Endothelial cell (in vitro differentiated cells): ENCODE results near the gene HEATR3. TPM values are rescaled to one million over a fixed set of nuclear protein-coding genes. Genes with fewer than 3 reads are reported as not detected.

Experiments
- DNase-seq: peaks from one replicate; pipeline ENCODE4 v3.0.0; 2021; ENCODE audit warnings: low spot score
- H3K27ac Mint-ChIP-seq: one replicate; pipeline ENCODE4 v1.8.0; 2021; ENCODE audit warnings: mixed read lengths, inconsistent platforms; ENCODE audit not compliant: unreplicated experiment
- H3K27me3 Mint-ChIP-seq: one replicate; pipeline ENCODE4 v1.8.0; 2021; ENCODE audit warnings: mild to moderate bottlenecking, moderate library complexity, mixed read lengths, inconsistent platforms; ENCODE audit not compliant: unreplicated experiment
- H3K36me3 Mint-ChIP-seq: one replicate; pipeline ENCODE4 v1.8.0; 2021; ENCODE audit warnings: mild to moderate bottlenecking, low read depth, mixed read lengths, inconsistent platforms; ENCODE audit not compliant: unreplicated experiment
- H3K4me1 Mint-ChIP-seq: one replicate; pipeline ENCODE4 v1.8.0; 2021; ENCODE audit warnings: mild to moderate bottlenecking, mixed read lengths, inconsistent platforms; ENCODE audit not compliant: unreplicated experiment
- H3K4me3 Mint-ChIP-seq: one replicate; pipeline ENCODE4 v1.8.0; 2021; ENCODE audit warnings: mild to moderate bottlenecking, mixed read lengths, inconsistent platforms; ENCODE audit not compliant: unreplicated experiment
- H3K9me3 Mint-ChIP-seq: one replicate; pipeline ENCODE4 v1.8.0; 2021; ENCODE audit warnings: mixed read lengths, inconsistent platforms; ENCODE audit not compliant: unreplicated experiment
- total RNA-seq: library from RNA; stranded (reverse); fragmentation: NEBNext Ultra II Directional; extraction: Animal tissue kit (Norgen Biotek cat#: 25700); gene quantifications from one replicate; pipeline ENCODE4 v1.2.1, GENCODE V29; 2021; ENCODE audit not compliant: unreplicated experiment
- TF ChIP-seq, protein P1 (sequence below): fragments of 200-600 bp; sonication (generic); IDR thresholded peaks from one replicate; pipeline ENCODE4 v1.5.0; 2021; ENCODE audit warnings: antibody characterized with exemption; ENCODE audit not compliant: unreplicated experiment

Gene HEATR3
- total RNA-seq, 1 donor from 2014 or later = 10.3 TPM

DNA sequence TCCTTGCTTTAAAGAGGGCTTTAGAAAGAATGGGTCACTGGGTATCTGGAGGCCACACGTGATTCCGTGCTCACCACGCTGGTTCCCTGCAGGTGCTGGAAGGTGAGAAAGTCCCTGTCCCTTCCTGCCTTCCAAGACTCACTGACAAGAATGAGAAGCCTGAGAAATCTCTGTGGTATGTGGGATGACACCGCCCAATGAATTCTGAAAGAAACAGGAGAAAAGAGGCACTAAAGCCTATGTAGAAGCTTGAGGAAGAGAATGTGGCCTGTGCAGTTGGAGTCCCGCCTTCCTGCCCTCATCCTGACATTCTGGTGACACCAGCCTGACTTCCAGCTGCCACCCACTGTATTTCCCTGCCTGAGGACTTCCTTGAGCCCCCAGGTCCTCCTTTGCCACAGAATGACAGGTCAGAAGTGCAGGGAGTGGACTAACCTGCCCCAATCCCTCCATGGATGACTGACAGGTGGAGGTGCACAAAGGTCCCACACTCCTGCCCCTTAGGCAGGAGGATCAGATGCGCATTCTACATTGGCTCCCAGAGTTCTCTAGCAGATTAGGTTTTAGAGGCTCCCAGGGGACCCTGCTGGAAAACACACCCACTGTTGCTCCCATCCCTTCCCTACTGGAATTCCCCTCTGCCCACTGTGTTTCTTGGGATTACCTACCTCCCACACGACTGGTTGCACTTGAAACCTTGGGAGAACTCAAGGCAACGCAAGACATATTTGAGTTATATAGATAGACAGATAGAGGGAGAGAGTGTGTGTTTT lies 48.8 kb downstream of the HEATR3 start:
- no peak for DNase-seq
- Mint-ChIP-seq H3K36me3 (no peaks in the 10 kb centered on the region), H3K4me1 (no peaks in the 10 kb centered on the region), H3K9me3 (no peaks in the 10 kb centered on the region), H3K27ac (no peak overlapping the region), H3K27me3 (peaks cover 1% of the 10 kb centered on the region), H3K4me3 (no peak overlapping the region)
- TF ChIP-seq, protein P1, sequence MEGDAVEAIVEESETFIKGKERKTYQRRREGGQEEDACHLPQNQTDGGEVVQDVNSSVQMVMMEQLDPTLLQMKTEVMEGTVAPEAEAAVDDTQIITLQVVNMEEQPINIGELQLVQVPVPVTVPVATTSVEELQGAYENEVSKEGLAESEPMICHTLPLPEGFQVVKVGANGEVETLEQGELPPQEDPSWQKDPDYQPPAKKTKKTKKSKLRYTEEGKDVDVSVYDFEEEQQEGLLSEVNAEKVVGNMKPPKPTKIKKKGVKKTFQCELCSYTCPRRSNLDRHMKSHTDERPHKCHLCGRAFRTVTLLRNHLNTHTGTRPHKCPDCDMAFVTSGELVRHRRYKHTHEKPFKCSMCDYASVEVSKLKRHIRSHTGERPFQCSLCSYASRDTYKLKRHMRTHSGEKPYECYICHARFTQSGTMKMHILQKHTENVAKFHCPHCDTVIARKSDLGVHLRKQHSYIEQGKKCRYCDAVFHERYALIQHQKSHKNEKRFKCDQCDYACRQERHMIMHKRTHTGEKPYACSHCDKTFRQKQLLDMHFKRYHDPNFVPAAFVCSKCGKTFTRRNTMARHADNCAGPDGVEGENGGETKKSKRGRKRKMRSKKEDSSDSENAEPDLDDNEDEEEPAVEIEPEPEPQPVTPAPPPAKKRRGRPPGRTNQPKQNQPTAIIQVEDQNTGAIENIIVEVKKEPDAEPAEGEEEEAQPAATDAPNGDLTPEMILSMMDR = no peak

DNA sequence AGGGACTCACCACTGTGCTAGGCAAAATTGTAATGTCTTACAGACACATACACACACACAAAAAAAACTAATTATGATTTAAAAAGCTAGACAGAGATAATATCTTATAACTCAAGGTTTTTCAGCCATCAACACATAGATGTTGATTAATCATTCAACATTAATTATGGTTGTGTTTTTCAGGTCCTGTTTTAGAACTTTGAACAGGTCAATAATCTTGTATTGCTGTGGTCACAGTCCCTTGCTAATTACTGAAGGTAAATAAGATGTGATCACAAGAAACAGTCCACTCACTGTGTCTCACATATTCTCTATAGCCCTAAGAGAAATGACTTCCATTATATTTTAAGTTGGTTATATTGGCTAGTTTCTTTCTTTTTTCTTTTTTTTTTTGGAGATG lies 54.9 kb downstream of the HEATR3 start:
- Mint-ChIP-seq H3K36me3 (no peaks in the 10 kb centered on the region), H3K4me3 (no peak overlapping the region), H3K4me1 (no peaks in the 10 kb centered on the region), H3K27me3 (peaks cover 3% of the 10 kb centered on the region), H3K27ac (no peak overlapping the region), H3K9me3 (no peaks in the 10 kb centered on the region)
- no peak for DNase-seq
- TF ChIP-seq, protein P1 = no peak

DNA sequence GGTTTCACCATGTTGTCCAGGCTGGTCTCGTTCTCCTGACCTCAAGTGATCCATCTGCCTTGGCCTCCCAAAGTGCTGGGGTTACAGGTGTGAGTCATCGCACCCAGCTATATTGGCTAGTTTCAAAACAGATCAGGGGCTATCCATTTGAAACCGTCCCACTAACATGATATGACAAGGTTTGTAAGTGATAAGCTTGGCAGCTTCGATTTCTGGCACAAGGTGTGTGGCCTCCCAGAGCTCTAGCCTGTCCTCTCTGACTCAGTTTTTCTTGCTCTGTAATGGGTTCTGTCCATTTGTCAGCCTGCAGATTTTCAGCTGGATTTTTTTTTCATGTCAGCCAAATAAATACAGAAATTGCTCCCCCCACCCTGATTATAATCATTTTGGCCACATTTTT lies 55.5 kb downstream of the HEATR3 start:
- TF ChIP-seq, protein P1 = no peak
- no peak for DNase-seq
- Mint-ChIP-seq H3K27me3 (peaks cover 3% of the 10 kb centered on the region), H3K9me3 (no peaks in the 10 kb centered on the region), H3K36me3 (no peaks in the 10 kb centered on the region), H3K4me3 (no peak overlapping the region), H3K4me1 (no peaks in the 10 kb centered on the region), H3K27ac (no peak overlapping the region)

DNA sequence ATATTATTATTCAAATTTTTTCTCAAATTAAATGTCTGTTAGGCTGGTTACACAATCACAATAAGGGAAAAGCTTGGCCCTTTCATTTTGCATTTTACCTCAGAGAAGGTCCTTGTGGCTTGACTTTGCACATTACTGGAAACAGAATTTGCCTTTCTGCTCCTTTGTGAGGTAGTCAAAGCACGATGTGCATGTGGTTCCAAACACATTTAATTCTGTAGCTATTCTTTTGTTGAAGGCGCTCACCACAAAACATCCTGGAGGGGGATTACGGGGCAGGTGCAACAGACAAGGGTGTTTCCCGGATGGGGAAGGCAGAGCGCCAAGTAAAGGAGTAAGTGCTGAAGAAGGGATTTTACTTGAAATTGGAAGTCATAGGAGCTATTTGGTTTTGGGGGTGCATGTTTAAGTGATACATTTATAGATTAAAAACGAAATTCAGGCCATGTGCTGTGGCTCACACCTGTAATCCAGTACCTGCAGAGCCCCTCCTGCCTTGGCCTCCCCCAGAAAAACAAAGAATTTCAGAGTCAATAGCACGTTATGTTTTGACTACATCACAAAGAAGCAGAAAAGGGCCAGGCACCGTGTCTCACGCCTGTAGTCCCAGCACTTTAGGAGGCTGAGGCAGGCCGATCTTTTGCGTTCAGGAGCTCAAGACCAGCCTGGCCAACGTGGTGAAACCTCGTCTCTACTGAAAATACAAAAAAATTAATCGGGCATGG lies 56.1 kb downstream of the HEATR3 start:
- no peaks in the 10 kb centered on the region for H3K4me1 Mint-ChIP-seq
- H3K27me3 Mint-ChIP-seq = peaks cover 3% of the 10 kb centered on the region
- TF ChIP-seq, protein P1 = no peak
- DNase-seq = no peak
- H3K36me3 Mint-ChIP-seq = no peaks in the 10 kb centered on the region
- H3K9me3 Mint-ChIP-seq = no peaks in the 10 kb centered on the region
- H3K4me3 Mint-ChIP-seq = no peak overlapping the region
- H3K27ac Mint-ChIP-seq = no peak overlapping the region

DNA sequence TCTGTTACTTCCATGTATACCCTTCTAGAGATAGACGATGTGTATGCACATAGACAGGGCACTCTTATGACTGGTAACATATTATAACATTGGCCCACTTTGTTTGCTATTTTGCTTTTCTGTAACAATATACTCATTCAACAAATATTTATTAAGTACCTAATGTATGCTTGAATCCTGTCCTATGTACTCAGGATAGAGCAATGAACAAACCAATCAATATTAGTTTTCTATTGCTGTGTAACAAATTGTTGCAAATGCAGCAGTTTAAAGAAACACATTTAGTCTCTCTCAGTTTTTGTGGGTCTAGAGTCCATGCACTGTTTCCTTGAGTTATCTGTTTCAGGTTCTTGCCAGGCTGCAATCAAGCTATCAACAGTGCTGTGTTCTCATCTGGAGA lies 57.6 kb downstream of the HEATR3 start:
- Mint-ChIP-seq H3K9me3 (no peaks in the 10 kb centered on the region), H3K36me3 (no peaks in the 10 kb centered on the region), H3K27me3 (peaks cover 3% of the 10 kb centered on the region), H3K27ac (no peak overlapping the region), H3K4me1 (no peaks in the 10 kb centered on the region), H3K4me3 (no peak overlapping the region)
- TF ChIP-seq, protein P1 = no peak
- no peak for DNase-seq
